PC-3 (cell line): ENCODE measurements around the gene UBE2C. TPM values are rescaled to one million over a fixed set of nuclear protein-coding genes. Genes with fewer than 3 reads are reported as not detected.

Source experiments
- ATAC-seq: fragments of 200-7000 bp; cut with Tn5 transposase; 2 replicates; pipeline ENCODE4 v1.9.1; 2020; ENCODE audit warnings: mild to moderate bottlenecking, moderate library complexity
- BruUV-seq: library from RNA; stranded (reverse); fragments of 400-500 nt; replicated peaks from 2 replicates; lab custom pipeline; 2021; lab: Mats Ljungman, UMichigan
- CTCF ChIA-PET: fragments of 300-600 bp; sonication (Branson Sonifier 250); formaldehyde crosslinking; loops from one replicate; lab custom pipeline; 2022; ENCODE audit warnings: antibody characterized with exemption; lab: Charles Lee
- POLR2A ChIA-PET: fragments of 300-600 bp; sonication (Branson Sonifier 250); formaldehyde crosslinking; loops from one replicate; lab custom pipeline; 2022; ENCODE audit warnings: antibody characterized with exemption; ENCODE audit not compliant: unreplicated experiment; lab: Charles Lee
- DNase-seq: peaks from one replicate; pipeline ENCODE4 v3.0.0-alpha.2; 2015
- H2AFZ ChIP-seq: fragments of 300-600 bp; sonication (generic); 2 replicates; pipeline ENCODE4 v1.6.0; 2016; ENCODE audit warnings: antibody characterized with exemption, low read length
- H3F3A ChIP-seq: fragments of 300-600 bp; sonication (generic); one replicate; pipeline ENCODE4 v1.6.0; 2017; ENCODE audit warnings: antibody characterized with exemption, low read length, control low read depth, mild to moderate bottlenecking; ENCODE audit not compliant: unreplicated experiment
- H3K27ac ChIP-seq: fragments of 300-600 bp; sonication (generic); 2 replicates; pipeline ENCODE4 v1.5.1; 2016; ENCODE audit warnings: mild to moderate bottlenecking, low read length
- H3K27me3 ChIP-seq: fragments of 300-600 bp; sonication (generic); 2 replicates; pipeline ENCODE4 v1.6.1; 2016; ENCODE audit warnings: low read length, mixed read lengths
- H3K36me3 ChIP-seq: fragments of 300-600 bp; sonication (generic); 2 replicates; pipeline ENCODE4 v1.6.1; 2016; ENCODE audit warnings: low read depth, mixed run types, low read length, mixed read lengths
- H3K4me1 ChIP-seq: fragments of 300-600 bp; sonication (generic); 2 replicates; pipeline ENCODE4 v1.5.1; 2016; ENCODE audit warnings: low read length; ENCODE audit not compliant: insufficient read depth
- H3K4me2 ChIP-seq: fragments of 300-600 bp; sonication (generic); 2 replicates; pipeline ENCODE4 v1.6.0; 2016; ENCODE audit warnings: low read length
- H3K4me3 ChIP-seq: fragments of 300-600 bp; sonication (generic); 2 replicates; pipeline ENCODE4 v1.5.1; 2016; ENCODE audit warnings: mild to moderate bottlenecking, low read length, mixed read lengths
- H3K79me2 ChIP-seq: fragments of 300-600 bp; sonication (generic); 2 replicates; pipeline ENCODE4 v1.6.1; 2017; ENCODE audit warnings: low read length, mixed read lengths
- H3K9ac ChIP-seq: fragments of 300-600 bp; sonication (generic); 2 replicates; pipeline ENCODE4 v1.6.0; 2016; ENCODE audit warnings: mild to moderate bottlenecking, low read length
- H3K9me2 ChIP-seq: fragments of 300-600 bp; sonication (generic); replicated peaks from 2 replicates; pipeline ENCODE4 v1.6.1; 2016; ENCODE audit warnings: mixed run types, low read length, mixed read lengths
- H3K9me3 ChIP-seq: fragments of 300-600 bp; sonication (generic); 2 replicates; pipeline ENCODE4 v1.6.1; 2016; ENCODE audit warnings: low read length, mixed read lengths
- H4K20me1 ChIP-seq: fragments of 300-600 bp; sonication (generic); 2 replicates; pipeline ENCODE4 v1.6.1; 2016; ENCODE audit warnings: low read length, mixed read lengths
- CTCF ChIP-seq: fragments of 300-600 bp; sonication (generic); conservative IDR thresholded peaks from 2 replicates; pipeline ENCODE4 v1.5.1; 2017; ENCODE audit warnings: antibody characterized with exemption, low read depth, mild to moderate bottlenecking, low read length
- EZH2 ChIP-seq: fragments of 300-600 bp; sonication (generic); IDR thresholded peaks from one replicate; pipeline ENCODE4 v1.6.1; 2017; ENCODE audit warnings: antibody characterized with exemption, mild to moderate bottlenecking, low read length; ENCODE audit not compliant: unreplicated experiment
- EZH2phosphoT487 ChIP-seq: fragments of 300-600 bp; sonication (generic); IDR thresholded peaks from 2 replicates; pipeline ENCODE4 v1.6.1; 2018; ENCODE audit warnings: mild to moderate bottlenecking, antibody characterized with exemption, low read length, borderline replicate concordance
- intact Hi-C: fragments of 100-400 bp; cut with micrococcal nuclease; formaldehyde crosslinking; loops from 2 replicates; pipeline ENCODE4 v1.9.0; 2023
- total RNA-seq: library from RNA; depleted of rRNA; stranded (reverse); fragments of >200 nt; gene quantifications from 2 replicates; pipeline ENCODE4 v1.2.3, GENCODE V29; 2014

The UBE2C gene
- total RNA-seq, 1 experiment from 2014 or later, result 304 TPM

DNA sequence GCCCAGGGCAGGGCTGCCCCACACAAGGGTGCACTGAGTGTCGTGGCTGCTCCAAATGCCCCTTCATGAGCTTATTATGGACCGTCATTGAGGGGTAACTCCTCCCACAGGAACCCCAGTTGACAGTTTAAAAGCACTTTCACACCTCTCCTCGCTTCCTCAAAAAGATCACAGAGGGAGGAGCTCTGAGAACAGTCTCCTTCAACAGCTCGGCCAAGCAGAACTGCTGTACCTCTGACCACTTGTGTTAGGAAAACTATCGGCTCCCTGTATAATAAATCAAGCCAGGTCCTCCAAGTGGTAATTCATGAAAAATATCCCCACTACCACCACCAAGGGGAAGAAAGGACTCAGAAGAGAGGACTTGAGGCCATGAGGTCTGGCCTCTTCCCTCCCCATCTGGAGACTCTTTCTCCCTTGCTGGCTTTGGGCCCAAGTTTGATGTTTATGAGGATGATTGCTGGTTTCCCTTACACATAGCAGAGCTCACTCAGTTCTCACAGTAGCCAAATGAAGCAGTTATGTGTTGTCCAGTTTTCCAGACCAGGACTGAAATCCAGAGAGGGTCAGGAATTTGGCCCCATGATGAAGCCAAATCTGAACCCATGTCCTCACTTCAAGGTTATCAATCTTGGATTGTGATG, 29.8 kb downstream of the UBE2C start:
- TF ChIP-seq CTCF, result no peak
- TF ChIP-seq EZH2phosphoT487, result no peak
- TF ChIP-seq EZH2, result no peak
- H2AFZ ChIP-seq, result no peak overlapping the region
- peak; percentile 26 for ATAC-seq
- ChIA-PET POLR2A (interaction anchor here (0.9 kb wide), 1 partner anchor 25 kb away, joined by 5 read pairs; no protein-coding TSS in a partner anchor), CTCF (no interaction called here)
- no peaks in the 10 kb centered on the region for H3F3A ChIP-seq
- peaks cover 2% of the 10 kb centered on the region; the same call in 1 of the 2 replicates for H3K79me2 ChIP-seq
- no peak overlapping the region for H3K27ac ChIP-seq
- no peaks in the 10 kb centered on the region for H3K27me3 ChIP-seq
- no peaks in the 10 kb centered on the region for H3K9me3 ChIP-seq
- no peak for DNase-seq
- H4K20me1 ChIP-seq, result no peaks in the 10 kb centered on the region
- TSS peak; percentile 20 for BruUV-seq
- H3K9ac ChIP-seq, result no peak overlapping the region
- no peak overlapping the region for H3K4me3 ChIP-seq
- no peaks in the 10 kb centered on the region for H3K4me1 ChIP-seq
- intact Hi-C loops, result no loop called here
- H3K36me3 ChIP-seq, result peaks cover 33% of the 10 kb centered on the region
- no peaks in the 10 kb centered on the region for H3K9me2 ChIP-seq
- no peak overlapping the region for H3K4me2 ChIP-seq

DNA sequence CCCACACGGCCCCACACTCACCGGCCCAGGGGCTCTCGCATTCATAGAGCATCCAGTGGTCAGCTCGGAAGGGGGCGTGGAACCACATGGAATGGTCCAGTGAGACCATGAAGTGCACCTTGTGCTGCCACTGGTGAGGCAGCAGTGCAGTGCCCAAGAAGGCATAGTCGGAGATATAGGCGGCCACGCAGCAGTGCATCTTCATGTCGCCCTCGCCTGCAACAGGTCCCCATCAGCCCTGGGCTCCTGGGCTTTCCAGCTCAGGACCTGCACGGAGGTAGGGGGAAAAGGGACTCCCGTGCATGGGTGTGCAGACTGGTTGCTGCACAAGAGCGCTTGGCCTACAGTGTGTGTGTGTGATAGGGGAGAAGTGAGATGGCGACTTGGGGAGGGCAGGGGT, 31.1 kb downstream of the UBE2C start:
- Histone ChIP-seq H3K79me2 (no peaks in the 10 kb centered on the region), H3K27me3 (no peaks in the 10 kb centered on the region), H3K27ac (no peak overlapping the region), H3K4me3 (no peak overlapping the region), H4K20me1 (no peaks in the 10 kb centered on the region), H3K4me2 (no peak overlapping the region), H3K36me3 (peaks cover 33% of the 10 kb centered on the region), H2AFZ (no peak overlapping the region), H3K9ac (no peak overlapping the region), H3K9me3 (no peaks in the 10 kb centered on the region), H3F3A (no peaks in the 10 kb centered on the region), H3K4me1 (no peaks in the 10 kb centered on the region), H3K9me2 (no peaks in the 10 kb centered on the region)
- ChIA-PET POLR2A (no interaction called here), CTCF (no interaction called here)
- no TSS peak for BruUV-seq
- TF ChIP-seq EZH2, result no peak
- TF ChIP-seq CTCF, result no peak
- TF ChIP-seq EZH2phosphoT487, result no peak
- DNase-seq (no peak), ATAC-seq (no peak)
- intact Hi-C loops, result no loop called here

DNA sequence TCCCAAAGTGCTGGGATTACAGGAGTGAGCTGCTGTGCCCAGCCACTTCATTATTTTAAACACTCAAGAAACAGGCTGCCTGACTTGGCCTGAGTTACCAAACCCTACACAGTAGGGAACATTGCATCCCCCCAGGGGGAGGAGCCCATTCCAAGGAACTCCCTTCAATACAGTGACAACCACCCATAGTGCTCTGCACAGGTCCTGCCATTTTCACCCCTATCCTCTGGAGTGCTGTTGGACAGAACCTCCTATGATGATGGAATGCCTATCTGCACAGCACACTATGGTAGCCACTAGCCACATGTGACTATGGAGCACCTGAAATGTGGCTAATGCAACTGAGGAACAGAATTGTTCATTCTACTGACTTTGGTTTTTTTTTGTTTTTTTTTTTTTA, 33.0 kb downstream of the UBE2C start:
- ChIA-PET CTCF (no interaction called here), POLR2A (no interaction called here)
- H3K4me2 ChIP-seq, result no peak overlapping the region
- no peaks in the 10 kb centered on the region for H3K79me2 ChIP-seq
- H3F3A ChIP-seq, result no peaks in the 10 kb centered on the region
- no peaks in the 10 kb centered on the region for H3K27me3 ChIP-seq
- no peaks in the 10 kb centered on the region for H4K20me1 ChIP-seq
- no peaks in the 10 kb centered on the region for H3K9me2 ChIP-seq
- no peak for ATAC-seq
- H2AFZ ChIP-seq, result no peak overlapping the region
- no peak overlapping the region for H3K27ac ChIP-seq
- H3K4me3 ChIP-seq, result no peak overlapping the region
- H3K4me1 ChIP-seq, result no peaks in the 10 kb centered on the region
- peaks cover 33% of the 10 kb centered on the region for H3K36me3 ChIP-seq
- no peak for DNase-seq
- BruUV-seq, result no TSS peak
- TF ChIP-seq EZH2 (no peak), CTCF (no peak), EZH2phosphoT487 (no peak)
- intact Hi-C loops, result no loop called here
- no peaks in the 10 kb centered on the region for H3K9me3 ChIP-seq
- H3K9ac ChIP-seq, result no peak overlapping the region
